Spleen (tissue), 7 donors: ENCODE results near the gene MKLN1.

ENCODE experiments used
- POLR2A ChIP-seq, 3 donors: fragments of 450-650 bp; IDR thresholded peaks; one replicate each; pipeline ENCODE4 v1.5.1; 2017; ENCODE audit warnings: antibody characterized with exemption in 3 of 3, mild to moderate bottlenecking in 1 of 3
- POLR2AphosphoS5 ChIP-seq, 3 donors: sonication (generic); formaldehyde crosslinking; IDR thresholded peaks; one replicate each; pipeline ENCODE4 v1.5.1; 2017; ENCODE audit warnings: antibody characterized with exemption in 3 of 3
- TF ChIP-seq, protein P1 (sequence below), 11 experiments: fragments of 200-600 bp in 7 of 11; fragments of 450-650 bp in 4 of 11; sonication (generic) in 4 of 11; IDR thresholded peaks in 8 of 11; conservative IDR thresholded peaks in 3 of 11; 1 replicate in 7 of 11; 2 replicates in 4 of 11; pipeline versions ENCODE4 v1.4.0 to v1.8.0; 2016 to 2021; ENCODE audit warnings: antibody characterized with exemption in 11 of 11, inconsistent platforms in 4 of 11, mild to moderate bottlenecking in 1 of 11
- donor health status: DM: no; HTN: no; CAD: no; lungs with moderate emphysema.
- donor health status: DM: no; HTN: no; CAD: no.
- donor health status: DM: no; HTN: no; CAD: no.

DNA sequence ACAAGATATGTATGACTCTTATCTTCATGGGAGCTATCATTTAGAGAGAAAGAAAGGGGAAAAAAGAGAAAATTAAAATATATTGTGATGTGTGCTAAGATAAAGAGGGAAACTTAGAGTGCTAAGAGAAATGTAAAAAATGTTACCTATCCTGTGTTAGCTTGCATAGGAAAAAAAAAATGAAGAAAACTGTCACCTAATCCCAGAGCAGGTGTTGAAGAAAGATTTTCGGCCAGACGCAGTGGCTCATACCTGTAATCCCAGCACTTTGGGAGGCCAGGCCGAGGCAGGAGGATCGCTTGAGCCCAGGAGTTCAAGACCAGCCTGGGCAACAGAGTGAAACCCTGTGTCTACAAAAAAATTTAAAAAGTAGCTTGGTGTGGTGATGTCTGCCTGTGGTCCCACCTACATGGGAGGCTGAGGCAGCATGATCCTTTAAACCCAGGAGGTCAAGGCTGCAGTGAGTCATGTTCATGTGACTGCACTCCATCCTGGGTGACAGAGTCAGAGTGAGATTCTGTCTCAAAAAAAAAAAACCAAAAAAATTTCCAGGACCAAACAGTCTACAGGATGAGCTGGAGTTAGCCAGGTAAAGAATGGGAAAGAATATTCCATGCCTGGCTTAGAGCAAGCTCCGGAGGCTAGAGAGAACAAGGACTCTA lies 2.4 kb upstream of the MKLN1 start:
- TF ChIP-seq POLR2A (IDR thresholded peaks at IDR 0.05) (no peak), POLR2AphosphoS5 (IDR thresholded peaks at IDR 0.05) (no peak)
- TF ChIP-seq, protein P1, sequence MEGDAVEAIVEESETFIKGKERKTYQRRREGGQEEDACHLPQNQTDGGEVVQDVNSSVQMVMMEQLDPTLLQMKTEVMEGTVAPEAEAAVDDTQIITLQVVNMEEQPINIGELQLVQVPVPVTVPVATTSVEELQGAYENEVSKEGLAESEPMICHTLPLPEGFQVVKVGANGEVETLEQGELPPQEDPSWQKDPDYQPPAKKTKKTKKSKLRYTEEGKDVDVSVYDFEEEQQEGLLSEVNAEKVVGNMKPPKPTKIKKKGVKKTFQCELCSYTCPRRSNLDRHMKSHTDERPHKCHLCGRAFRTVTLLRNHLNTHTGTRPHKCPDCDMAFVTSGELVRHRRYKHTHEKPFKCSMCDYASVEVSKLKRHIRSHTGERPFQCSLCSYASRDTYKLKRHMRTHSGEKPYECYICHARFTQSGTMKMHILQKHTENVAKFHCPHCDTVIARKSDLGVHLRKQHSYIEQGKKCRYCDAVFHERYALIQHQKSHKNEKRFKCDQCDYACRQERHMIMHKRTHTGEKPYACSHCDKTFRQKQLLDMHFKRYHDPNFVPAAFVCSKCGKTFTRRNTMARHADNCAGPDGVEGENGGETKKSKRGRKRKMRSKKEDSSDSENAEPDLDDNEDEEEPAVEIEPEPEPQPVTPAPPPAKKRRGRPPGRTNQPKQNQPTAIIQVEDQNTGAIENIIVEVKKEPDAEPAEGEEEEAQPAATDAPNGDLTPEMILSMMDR (IDR thresholded peaks at IDR 0.05 in 8 of 11, conservative IDR thresholded peaks at IDR 0.05 in 3 of 11): no peak
